MM.1S (cell line): ENCODE data around the gene OVCH2.

Experiments used
- DNase-seq: peaks from one replicate; pipeline ENCODE4 v3.0.0-alpha.2; 2015
- H2AFZ ChIP-seq: fragments of 300-600 bp; sonication (generic); 2 replicates; pipeline ENCODE4 v1.6.0; 2016; ENCODE audit warnings: antibody characterized with exemption, low read length
- H3F3A ChIP-seq: fragments of 300-600 bp; sonication (generic); 2 replicates; pipeline ENCODE4 v1.6.1; 2016; ENCODE audit warnings: mild to moderate bottlenecking, antibody characterized with exemption, low read length, moderate library complexity, mixed read lengths; ENCODE audit not compliant: insufficient read depth
- H3K27ac ChIP-seq: fragments of 300-600 bp; sonication (generic); 2 replicates; pipeline ENCODE4 v1.5.1; 2016; ENCODE audit warnings: mild to moderate bottlenecking, low read length
- H3K27me3 ChIP-seq: fragments of 300-600 bp; sonication (generic); replicated peaks from 2 replicates; pipeline ENCODE4 v1.6.0; 2016; ENCODE audit warnings: low read length; ENCODE audit not compliant: insufficient read depth
- H3K36me3 ChIP-seq: fragments of 300-600 bp; sonication (generic); replicated peaks from 2 replicates; pipeline ENCODE4 v1.6.1; 2016; ENCODE audit warnings: mild to moderate bottlenecking, low read length, mixed read lengths; ENCODE audit not compliant: insufficient read depth
- H3K4me1 ChIP-seq: fragments of 300-600 bp; sonication (generic); 2 replicates; pipeline ENCODE4 v1.6.1; 2016; ENCODE audit warnings: low read length, mixed read lengths
- H3K4me2 ChIP-seq: fragments of 300-600 bp; sonication (generic); 2 replicates; pipeline ENCODE4 v1.6.0; 2016; ENCODE audit warnings: low read depth, low read length
- H3K4me3 ChIP-seq: fragments of 300-600 bp; sonication (generic); 2 replicates; pipeline ENCODE4 v1.5.1; 2016; ENCODE audit warnings: low read length, mixed read lengths
- H3K79me2 ChIP-seq: fragments of 300-600 bp; sonication (generic); 2 replicates; pipeline ENCODE4 v1.6.1; 2016; ENCODE audit warnings: mixed run types, low read length, mixed read lengths
- H3K9ac ChIP-seq: fragments of 300-600 bp; sonication (generic); 2 replicates; pipeline ENCODE4 v1.6.1; 2016; ENCODE audit warnings: low read length, mixed read lengths
- H3K9me2 ChIP-seq: fragments of 300-600 bp; sonication (generic); replicated peaks from 2 replicates; pipeline ENCODE4 v1.6.1; 2016; ENCODE audit warnings: mild to moderate bottlenecking, low read length, mixed read lengths; ENCODE audit not compliant: insufficient read depth
- H3K9me3 ChIP-seq: fragments of 300-600 bp; sonication (generic); replicated peaks from 2 replicates; pipeline ENCODE4 v1.6.1; 2016; ENCODE audit warnings: mild to moderate bottlenecking, low read length, mixed read lengths; ENCODE audit not compliant: insufficient read depth
- H4K20me1 ChIP-seq: fragments of 300-600 bp; sonication (generic); 2 replicates; pipeline ENCODE4 v1.6.1; 2016; ENCODE audit warnings: mild to moderate bottlenecking, low read length, moderate library complexity, mixed read lengths; ENCODE audit not compliant: insufficient read depth
- EZH2 ChIP-seq: fragments of 300-600 bp; sonication (generic); optimal IDR thresholded peaks from 2 replicates; pipeline ENCODE3; 2017; ENCODE audit warnings: low read depth, mild to moderate bottlenecking, antibody characterized with exemption, low read length, mixed read lengths
- EZH2phosphoT487 ChIP-seq: fragments of 300-600 bp; sonication (generic); IDR thresholded peaks from 2 replicates; pipeline ENCODE4 v1.6.1; 2018; ENCODE audit warnings: antibody characterized with exemption, low read length
- TF ChIP-seq, protein P1 (sequence below): fragments of 300-600 bp; sonication (generic); IDR thresholded peaks from 2 replicates; pipeline ENCODE4 v1.5.1; 2016; ENCODE audit warnings: antibody characterized with exemption, low read length, mixed read lengths

Gene OVCH2

GRCh38 chr11:7655253-7656217, 50.7 kb downstream of the OVCH2 start:
- Histone ChIP-seq H3F3A (no peaks in the 10 kb centered on the region), H3K9ac (no peak overlapping the region), H3K4me2 (no peak overlapping the region), H3K4me3 (no peak overlapping the region), H3K9me2 (no peaks in the 10 kb centered on the region), H2AFZ (no peak overlapping the region), H3K4me1 (no peaks in the 10 kb centered on the region), H3K9me3 (no peaks in the 10 kb centered on the region), H3K79me2 (no peaks in the 10 kb centered on the region), H3K36me3 (no peaks in the 10 kb centered on the region), H3K27ac (no peak overlapping the region), H4K20me1 (no peaks in the 10 kb centered on the region), H3K27me3 (no peaks in the 10 kb centered on the region)
- TF ChIP-seq EZH2 (no peak), EZH2phosphoT487 (no peak)
- TF ChIP-seq, protein P1, sequence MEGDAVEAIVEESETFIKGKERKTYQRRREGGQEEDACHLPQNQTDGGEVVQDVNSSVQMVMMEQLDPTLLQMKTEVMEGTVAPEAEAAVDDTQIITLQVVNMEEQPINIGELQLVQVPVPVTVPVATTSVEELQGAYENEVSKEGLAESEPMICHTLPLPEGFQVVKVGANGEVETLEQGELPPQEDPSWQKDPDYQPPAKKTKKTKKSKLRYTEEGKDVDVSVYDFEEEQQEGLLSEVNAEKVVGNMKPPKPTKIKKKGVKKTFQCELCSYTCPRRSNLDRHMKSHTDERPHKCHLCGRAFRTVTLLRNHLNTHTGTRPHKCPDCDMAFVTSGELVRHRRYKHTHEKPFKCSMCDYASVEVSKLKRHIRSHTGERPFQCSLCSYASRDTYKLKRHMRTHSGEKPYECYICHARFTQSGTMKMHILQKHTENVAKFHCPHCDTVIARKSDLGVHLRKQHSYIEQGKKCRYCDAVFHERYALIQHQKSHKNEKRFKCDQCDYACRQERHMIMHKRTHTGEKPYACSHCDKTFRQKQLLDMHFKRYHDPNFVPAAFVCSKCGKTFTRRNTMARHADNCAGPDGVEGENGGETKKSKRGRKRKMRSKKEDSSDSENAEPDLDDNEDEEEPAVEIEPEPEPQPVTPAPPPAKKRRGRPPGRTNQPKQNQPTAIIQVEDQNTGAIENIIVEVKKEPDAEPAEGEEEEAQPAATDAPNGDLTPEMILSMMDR: no peak
- no peak for DNase-seq

DNA sequence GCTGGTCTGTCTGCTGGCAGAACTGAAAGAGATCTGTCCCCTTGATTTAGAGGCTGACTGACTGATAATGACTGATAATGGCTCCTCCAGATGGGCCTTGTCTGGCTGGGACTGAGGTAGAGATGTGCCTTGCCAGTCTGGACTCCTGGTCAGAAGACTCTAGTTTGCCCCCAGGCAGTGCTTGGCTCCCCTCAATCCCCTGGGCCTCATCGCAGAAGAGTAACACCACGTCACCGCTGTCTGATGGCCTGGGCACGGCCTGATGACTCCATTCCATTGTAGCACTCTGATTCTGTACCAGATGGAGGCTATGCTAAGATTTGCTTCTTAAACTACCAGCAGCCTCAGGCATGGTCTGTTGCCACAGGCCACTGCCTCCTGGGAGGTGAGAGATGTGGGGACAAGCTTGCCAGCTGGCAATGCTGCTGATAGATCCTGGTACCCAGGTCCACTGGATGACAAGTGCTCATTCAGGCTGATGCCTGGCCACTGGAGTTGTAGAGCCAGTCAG, 52.0 kb downstream of the OVCH2 start:
- Histone ChIP-seq H3K36me3 (no peaks in the 10 kb centered on the region), H3K27ac (no peak overlapping the region), H3K79me2 (no peaks in the 10 kb centered on the region), H4K20me1 (no peaks in the 10 kb centered on the region), H2AFZ (no peak overlapping the region), H3K9me3 (no peaks in the 10 kb centered on the region), H3K27me3 (no peaks in the 10 kb centered on the region), H3K9me2 (no peaks in the 10 kb centered on the region), H3K4me1 (no peaks in the 10 kb centered on the region), H3K9ac (no peak overlapping the region), H3F3A (no peaks in the 10 kb centered on the region), H3K4me3 (no peak overlapping the region), H3K4me2 (no peak overlapping the region)
- DNase-seq: no peak
- TF ChIP-seq EZH2 (no peak), EZH2phosphoT487 (no peak)
- TF ChIP-seq, protein P1: no peak

- no peaks in the 10 kb centered on the region for H3F3A ChIP-seq
- no peaks in the 10 kb centered on the region for H3K4me1 ChIP-seq
- H3K36me3 ChIP-seq: no peaks in the 10 kb centered on the region
- H3K9me2 ChIP-seq: no peaks in the 10 kb centered on the region
- no peaks in the 10 kb centered on the region for H3K9me3 ChIP-seq
- no peak overlapping the region for H3K27ac ChIP-seq
- no peak for TF ChIP-seq EZH2phosphoT487
- TF ChIP-seq, protein P1: no peak
- TF ChIP-seq EZH2: no peak
- no peak overlapping the region for H3K4me2 ChIP-seq
- no peaks in the 10 kb centered on the region for H3K79me2 ChIP-seq
- no peaks in the 10 kb centered on the region for H4K20me1 ChIP-seq
- H3K9ac ChIP-seq: no peak overlapping the region
- DNase-seq: no peak
- no peaks in the 10 kb centered on the region for H3K27me3 ChIP-seq
- H2AFZ ChIP-seq: no peak overlapping the region
- no peak overlapping the region for H3K4me3 ChIP-seq
These were observed 54.6 kb downstream of the OVCH2 start for GRCh38 chr11:7651700-7652099.
